ENCODE results near the gene MAML2. TPM values are rescaled to one million over a fixed set of nuclear protein-coding genes. Genes with fewer than 3 reads are reported as not detected.
A peak's percentile ranks its signal among the peaks of the same experiment; 100 is the strongest.

Gene MAML2
- total RNA-seq, 2 experiments from 2014 or later = 14.7 to 15.5 TPM

DNA sequence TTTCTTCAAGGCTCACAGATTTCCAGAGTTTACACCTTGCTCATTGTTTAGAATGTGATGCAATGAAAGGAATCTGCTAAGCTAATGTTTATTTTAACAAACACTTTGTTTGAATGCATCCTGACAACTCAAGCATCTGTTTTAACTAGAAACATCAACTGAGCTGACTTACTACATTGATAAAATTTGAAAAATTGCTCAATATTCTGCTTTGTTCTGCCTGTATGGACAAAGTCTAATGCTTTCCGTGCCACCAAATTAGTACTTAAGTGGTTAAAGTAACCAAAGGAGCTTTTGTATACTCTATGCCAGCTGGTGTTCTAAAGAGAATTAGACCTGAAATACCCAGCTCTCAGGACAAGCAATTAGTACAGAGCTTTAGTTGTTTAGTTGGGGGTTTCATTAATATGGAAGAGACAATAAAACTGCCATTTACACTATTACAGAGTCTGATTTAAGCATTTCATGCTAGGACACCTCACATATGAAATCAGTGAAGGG, 105.2 kb downstream of the MAML2 start:
- Mint-ChIP-seq H3K27ac (no peak overlapping the region), H3K9me3 (ENCODE audit: insufficient read depth) (no peaks in the 10 kb centered on the region), H3K27me3 (ENCODE audit: low read depth) (no peaks in the 10 kb centered on the region), H3K36me3 (ENCODE audit: low read depth) (peaks cover 14% of the 10 kb centered on the region), H3K4me3 (no peak overlapping the region), H3K4me1 (ENCODE audit: low read depth) (peaks cover 36% of the 10 kb centered on the region)
- POLR2A ChIA-PET = interaction anchor here (0.5 to 1.8 kb wide), 5 partner anchors 23 to 447 kb away, joined by 3 to 7 read pairs (median 3); partner anchors contain the start of gene CEP57
- DNase-seq (no peak), ATAC-seq (no peak)
- CTCF ChIA-PET = interaction anchor here (0.7 to 6.2 kb wide), 13 partner anchors 11 to 225 kb away, joined by 3 to 92 read pairs (median 4); partner anchors contain the start of gene MAML2

DNA sequence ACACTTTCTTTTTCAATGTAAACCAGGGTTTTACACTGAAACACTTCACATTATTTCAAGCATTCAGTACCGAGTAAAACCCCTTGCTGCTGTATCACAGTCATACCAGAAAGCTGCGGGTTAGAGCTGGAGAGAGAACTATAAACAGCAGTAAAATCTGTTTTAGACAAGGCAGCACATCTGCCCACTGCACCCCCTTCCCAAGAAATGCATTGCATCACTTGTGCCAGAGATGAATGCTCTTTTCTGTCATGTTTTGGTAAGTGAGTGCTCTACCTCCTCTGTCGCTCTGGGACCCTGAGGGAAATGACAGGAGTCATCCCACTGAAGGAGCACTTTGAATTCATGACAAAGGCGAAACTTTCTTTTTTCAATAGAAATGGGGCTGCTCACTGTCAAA, 107.2 kb downstream of the MAML2 start:
- H3K4me1 Mint-ChIP-seq (ENCODE audit: low read depth) = peaks cover 27% of the 10 kb centered on the region

DNA sequence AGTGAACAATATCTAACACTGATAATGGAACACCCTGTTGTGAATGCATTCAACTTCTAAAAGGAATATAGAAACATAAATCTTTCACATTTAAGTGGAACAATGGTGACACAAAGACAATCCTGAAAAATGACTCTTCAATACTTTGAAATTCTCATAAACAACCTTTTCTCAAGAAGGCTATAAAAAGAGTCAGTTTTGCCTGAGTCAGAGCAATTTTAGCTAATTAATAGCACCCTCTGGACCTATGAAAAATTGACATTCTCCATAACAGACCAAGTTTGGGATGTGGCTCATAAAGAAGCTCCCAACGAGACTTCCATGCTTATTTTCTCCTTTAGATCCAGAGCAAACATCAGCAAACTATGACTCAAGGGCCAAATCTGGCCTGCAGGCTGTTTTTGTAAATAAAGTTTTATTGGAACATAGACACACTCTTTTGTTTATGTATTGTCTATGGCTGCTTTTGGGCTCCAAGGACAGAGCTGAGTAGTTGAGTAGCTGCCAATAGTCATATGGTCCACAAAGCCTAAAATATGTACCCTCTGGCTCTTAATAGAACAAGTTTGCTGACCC, 108.0 kb downstream of the MAML2 start:
- H3K27me3 Mint-ChIP-seq (ENCODE audit: low read depth) = no peaks in the 10 kb centered on the region

More for the DNA sequence above, 107.2 kb downstream of the MAML2 start:
- H3K36me3 Mint-ChIP-seq (ENCODE audit: low read depth) = peaks cover 18% of the 10 kb centered on the region
- H3K9me3 Mint-ChIP-seq (ENCODE audit: insufficient read depth) = no peaks in the 10 kb centered on the region
- ChIA-PET POLR2A (interaction anchor here (1.7 to 1.8 kb wide), 2 partner anchors 102 to 106 kb away, joined by 5 to 7 read pairs; no protein-coding TSS in a partner anchor), CTCF (interaction anchor here (0.7 to 6.2 kb wide), 7 partner anchors 9 to 180 kb away, joined by 3 to 92 read pairs (median 3); partner anchors contain the start of gene MAML2)
- H3K4me3 Mint-ChIP-seq = no peak overlapping the region
- H3K27me3 Mint-ChIP-seq (ENCODE audit: low read depth) = no peaks in the 10 kb centered on the region
- DNase-seq (peak; percentile 47), ATAC-seq (peak; percentile 77)
- H3K27ac Mint-ChIP-seq = peak overlapping the region; percentile 58

DNA sequence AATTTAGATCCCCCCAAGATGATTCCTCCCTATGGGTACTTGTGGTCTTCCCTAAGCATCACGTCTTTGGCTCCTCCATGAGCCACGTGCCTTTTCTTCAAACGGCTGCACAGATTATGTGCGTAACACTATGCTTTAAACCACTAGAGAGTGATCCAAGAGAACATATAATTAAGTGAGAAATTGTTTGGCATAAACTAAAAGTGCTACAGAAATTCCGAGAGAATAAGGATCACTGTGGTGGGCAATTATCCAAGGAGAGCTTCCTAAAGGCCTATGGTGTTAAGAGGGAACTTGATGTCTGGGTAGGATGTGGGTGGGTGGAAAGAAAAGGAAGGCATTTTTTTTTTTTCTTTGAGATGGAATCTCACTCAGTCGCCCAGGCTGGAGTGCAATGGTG, 110.9 kb downstream of the MAML2 start:
- ChIA-PET CTCF (interaction anchor here (1.1 kb wide), 1 partner anchor 162 kb away, joined by 3 read pairs; no protein-coding TSS in a partner anchor), POLR2A (interaction anchor here (1.0 kb wide), 1 partner anchor 111 kb away, joined by 5 read pairs; the partner anchor contains the start of gene MAML2)
- DNase-seq = no peak
- H3K36me3 Mint-ChIP-seq (ENCODE audit: low read depth) = peaks cover 15% of the 10 kb centered on the region
- no peaks in the 10 kb centered on the region for H3K9me3 Mint-ChIP-seq (ENCODE audit: insufficient read depth)
- no peaks in the 10 kb centered on the region for H3K27me3 Mint-ChIP-seq (ENCODE audit: low read depth)
- H3K27ac Mint-ChIP-seq = no peak overlapping the region
- H3K4me1 Mint-ChIP-seq (ENCODE audit: low read depth) = peaks cover 39% of the 10 kb centered on the region
- ATAC-seq = no peak
- H3K4me3 Mint-ChIP-seq = no peak overlapping the region

More for the DNA sequence above, 108.0 kb downstream of the MAML2 start:
- peaks cover 27% of the 10 kb centered on the region for H3K4me1 Mint-ChIP-seq (ENCODE audit: low read depth)
- no peak for DNase-seq
- ATAC-seq = no peak
- ChIA-PET POLR2A (interaction anchor here (0.7 kb wide), 1 partner anchor 1469 kb away, joined by 3 read pairs; no protein-coding TSS in a partner anchor), CTCF (interaction anchor here (1.2 to 6.2 kb wide), 4 partner anchors 8 to 159 kb away, joined by 3 to 92 read pairs (median 3); partner anchors contain the start of gene MAML2)
- H3K36me3 Mint-ChIP-seq (ENCODE audit: low read depth) = peaks cover 18% of the 10 kb centered on the region
- H3K4me3 Mint-ChIP-seq = no peak overlapping the region
- no peaks in the 10 kb centered on the region for H3K9me3 Mint-ChIP-seq (ENCODE audit: insufficient read depth)
- H3K27ac Mint-ChIP-seq = peak overlapping the region; percentile 58

DNA sequence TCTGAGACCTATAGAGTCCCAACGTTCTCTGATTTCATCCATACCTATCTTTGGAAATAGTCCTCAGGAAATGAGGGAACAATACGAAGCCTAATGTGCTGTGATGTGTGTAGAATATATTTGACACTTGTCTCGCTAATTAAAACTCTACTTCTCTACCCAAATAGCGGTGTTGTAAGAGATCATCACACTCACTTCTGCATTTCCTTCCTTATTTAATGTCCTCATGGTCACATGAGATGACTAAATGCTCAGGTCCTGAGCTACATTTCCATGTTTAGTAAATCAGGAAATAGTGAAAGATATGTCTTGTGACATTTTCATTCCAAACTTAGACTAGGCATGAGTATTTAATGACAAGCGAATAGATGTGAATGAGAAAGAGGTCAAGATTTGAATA, 112.3 kb downstream of the MAML2 start:
- CTCF ChIA-PET = interaction anchor here (1.3 kb wide), 1 partner anchor 25 kb away, joined by 3 read pairs; no protein-coding TSS in a partner anchor
- DNase-seq (no peak), ATAC-seq (no peak)
- H3K4me1 Mint-ChIP-seq (ENCODE audit: low read depth) = peaks cover 32% of the 10 kb centered on the region
- H3K4me3 Mint-ChIP-seq = no peak overlapping the region
- POLR2A ChIA-PET = no interaction called here
- no peaks in the 10 kb centered on the region for H3K9me3 Mint-ChIP-seq (ENCODE audit: insufficient read depth)
- no peak overlapping the region for H3K27ac Mint-ChIP-seq
- no peaks in the 10 kb centered on the region for H3K27me3 Mint-ChIP-seq (ENCODE audit: low read depth)
- H3K36me3 Mint-ChIP-seq (ENCODE audit: low read depth) = peaks cover 15% of the 10 kb centered on the region

DNA sequence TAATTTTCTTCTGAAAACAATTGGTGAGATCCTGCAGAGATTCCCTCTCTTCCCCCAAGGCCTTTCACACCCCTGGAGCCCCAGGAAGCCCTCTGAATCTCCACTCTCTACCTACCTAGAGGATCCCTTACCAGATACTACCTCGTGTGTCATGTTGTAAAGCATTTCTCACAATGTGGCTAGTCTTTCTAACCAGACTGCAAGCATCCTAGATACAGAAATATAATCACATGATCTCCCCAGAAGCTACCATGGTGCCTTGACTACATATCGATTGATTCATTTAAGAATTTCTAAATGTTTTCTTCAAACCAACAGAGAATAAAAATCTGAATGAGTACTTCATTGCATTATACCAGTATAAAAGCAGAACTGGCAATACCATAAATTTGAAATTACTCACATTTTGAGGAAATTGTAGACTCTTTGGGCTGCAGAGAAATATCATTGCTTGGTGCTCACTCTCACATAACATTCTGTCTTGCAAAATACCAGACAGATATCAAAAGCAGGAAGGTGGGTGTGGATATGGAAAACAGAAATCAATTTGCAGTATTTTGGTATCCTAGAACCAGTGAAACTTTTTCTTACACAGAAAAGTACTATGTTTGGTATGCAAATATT, 113.5 kb downstream of the MAML2 start:
- H3K4me3 Mint-ChIP-seq = no peak overlapping the region
- ChIA-PET CTCF (interaction anchor here (1.0 to 1.3 kb wide), 6 partner anchors 9 to 114 kb away, joined by 3 to 5 read pairs (median 3); partner anchors contain the start of gene MAML2), POLR2A (no interaction called here)
- DNase-seq (no peak), ATAC-seq (no peak)
- H3K27me3 Mint-ChIP-seq (ENCODE audit: low read depth) = no peaks in the 10 kb centered on the region
- peaks cover 18% of the 10 kb centered on the region for H3K36me3 Mint-ChIP-seq (ENCODE audit: low read depth)
- no peak overlapping the region for H3K27ac Mint-ChIP-seq
- H3K4me1 Mint-ChIP-seq (ENCODE audit: low read depth) = peaks cover 31% of the 10 kb centered on the region
- no peaks in the 10 kb centered on the region for H3K9me3 Mint-ChIP-seq (ENCODE audit: insufficient read depth)

DNA sequence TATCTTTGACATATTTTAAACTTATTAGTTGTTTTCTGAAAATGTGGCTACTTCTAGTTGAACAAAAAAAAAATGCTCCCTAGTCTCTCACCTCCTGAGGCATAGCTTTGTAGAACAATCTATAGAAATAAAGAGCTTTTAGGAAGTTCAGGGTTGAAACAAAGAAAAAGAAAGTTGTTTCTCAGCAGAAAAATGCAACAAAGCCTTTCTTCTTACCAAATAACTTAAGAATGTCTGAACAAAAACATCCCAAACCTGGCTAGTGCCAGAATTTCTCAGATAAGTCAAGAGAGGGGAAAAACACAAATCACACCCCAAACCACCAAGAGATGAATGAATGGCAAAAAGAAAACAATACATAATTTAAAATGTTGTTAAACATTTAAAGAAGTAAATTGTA, 114.1 kb downstream of the MAML2 start:
- no peaks in the 10 kb centered on the region for H3K27me3 Mint-ChIP-seq (ENCODE audit: low read depth)
- ATAC-seq = no peak
- H3K36me3 Mint-ChIP-seq (ENCODE audit: low read depth) = peaks cover 15% of the 10 kb centered on the region
- ChIA-PET CTCF (interaction anchor here (0.7 to 1.0 kb wide), 2 partner anchors 13 to 96 kb away, joined by 3 read pairs; no protein-coding TSS in a partner anchor), POLR2A (no interaction called here)
- H3K4me3 Mint-ChIP-seq = no peak overlapping the region
- no peaks in the 10 kb centered on the region for H3K9me3 Mint-ChIP-seq (ENCODE audit: insufficient read depth)
- no peak for DNase-seq
- H3K4me1 Mint-ChIP-seq (ENCODE audit: low read depth) = peaks cover 32% of the 10 kb centered on the region
- H3K27ac Mint-ChIP-seq = no peak overlapping the region

DNA sequence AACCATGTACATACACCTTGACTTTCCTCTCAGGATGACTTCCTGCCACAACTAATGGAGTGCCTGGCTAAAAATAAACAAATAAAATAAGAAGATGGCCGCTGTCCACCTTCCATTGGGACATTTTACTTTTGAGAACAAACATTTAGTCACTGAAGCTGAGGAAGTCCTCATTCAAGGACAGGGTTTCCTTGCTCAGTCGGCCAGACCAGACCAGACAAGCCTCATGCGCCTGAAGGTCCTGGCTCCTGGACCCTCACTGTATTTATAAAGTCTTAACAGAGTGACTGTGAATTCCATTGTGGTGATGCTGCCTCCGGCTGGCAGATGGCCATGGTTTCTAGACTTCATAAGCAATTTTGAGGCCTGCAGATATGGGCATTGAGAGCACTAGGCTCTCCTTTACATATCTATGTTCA, 114.5 kb downstream of the MAML2 start:
- H3K27me3 Mint-ChIP-seq (ENCODE audit: low read depth) = no peaks in the 10 kb centered on the region
- no peak overlapping the region for H3K27ac Mint-ChIP-seq
- peaks cover 30% of the 10 kb centered on the region for H3K4me1 Mint-ChIP-seq (ENCODE audit: low read depth)
- CTCF ChIA-PET = interaction anchor here (0.7 to 4.4 kb wide), 4 partner anchors 13 to 166 kb away, joined by 3 to 32 read pairs (median 3); partner anchors contain the start of gene MAML2
- DNase-seq (no peak), ATAC-seq (no peak)
- H3K36me3 Mint-ChIP-seq (ENCODE audit: low read depth) = peaks cover 11% of the 10 kb centered on the region
- no peak overlapping the region for H3K4me3 Mint-ChIP-seq
- H3K9me3 Mint-ChIP-seq (ENCODE audit: insufficient read depth) = no peaks in the 10 kb centered on the region
- POLR2A ChIA-PET = no interaction called here

DNA sequence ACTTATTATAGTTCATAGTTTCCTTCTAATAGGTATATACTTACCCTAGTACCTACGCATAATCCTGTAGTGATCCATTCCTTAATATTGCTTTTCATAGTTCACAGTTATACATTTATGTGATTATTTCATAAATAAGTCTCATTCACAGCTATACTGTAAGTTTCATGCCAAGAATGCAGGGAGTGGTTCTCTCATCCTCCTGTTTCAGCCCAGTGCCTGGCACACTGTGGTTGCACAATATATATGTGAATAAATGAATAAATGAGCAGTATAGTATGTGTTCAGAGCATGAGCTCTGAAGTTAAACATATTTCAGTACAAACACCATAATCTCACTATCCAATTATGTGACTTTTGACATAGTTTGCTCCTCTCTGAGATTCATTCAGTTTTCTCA, 115.8 kb downstream of the MAML2 start:
- no peak for DNase-seq
- no peaks in the 10 kb centered on the region for H3K27me3 Mint-ChIP-seq (ENCODE audit: low read depth)
- H3K36me3 Mint-ChIP-seq (ENCODE audit: low read depth) = peaks cover 9% of the 10 kb centered on the region
- H3K27ac Mint-ChIP-seq = no peak overlapping the region
- ATAC-seq = no peak
- peaks cover 37% of the 10 kb centered on the region for H3K4me1 Mint-ChIP-seq (ENCODE audit: low read depth)
- ChIA-PET POLR2A (interaction anchor here (1.4 kb wide), 1 partner anchor 32 kb away, joined by 4 read pairs; no protein-coding TSS in a partner anchor), CTCF (interaction anchor here (1.1 to 4.4 kb wide), 4 partner anchors 8 to 165 kb away, joined by 3 to 32 read pairs (median 6); partner anchors contain the start of gene MAML2)
- H3K9me3 Mint-ChIP-seq (ENCODE audit: insufficient read depth) = no peaks in the 10 kb centered on the region
- no peak overlapping the region for H3K4me3 Mint-ChIP-seq

DNA sequence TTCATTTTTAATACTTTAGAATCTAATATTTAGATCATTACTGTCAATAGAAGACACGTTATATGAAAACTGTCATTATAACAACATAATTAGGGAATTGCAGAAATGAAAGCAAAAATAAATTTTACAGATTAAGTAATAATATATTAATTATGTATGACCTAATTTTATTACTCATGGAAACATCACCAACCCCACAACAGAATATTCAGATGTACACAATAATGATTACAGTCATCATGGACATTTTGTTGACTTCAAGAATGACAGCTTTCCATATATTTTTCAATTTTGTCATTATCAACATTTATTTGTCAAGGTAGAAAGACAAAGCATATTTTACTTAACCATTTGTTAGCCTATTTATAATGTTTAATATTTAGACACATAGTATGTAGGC, 119.9 kb downstream of the MAML2 start:
- POLR2A ChIA-PET = no interaction called here
- ATAC-seq (no peak), DNase-seq (no peak)
- Mint-ChIP-seq H3K36me3 (ENCODE audit: low read depth) (peaks cover 8% of the 10 kb centered on the region), H3K4me1 (ENCODE audit: low read depth) (peaks cover 51% of the 10 kb centered on the region), H3K9me3 (ENCODE audit: insufficient read depth) (no peaks in the 10 kb centered on the region), H3K4me3 (no peak overlapping the region), H3K27ac (no peak overlapping the region), H3K27me3 (ENCODE audit: low read depth) (no peaks in the 10 kb centered on the region)
- CTCF ChIA-PET = no interaction called here

DNA sequence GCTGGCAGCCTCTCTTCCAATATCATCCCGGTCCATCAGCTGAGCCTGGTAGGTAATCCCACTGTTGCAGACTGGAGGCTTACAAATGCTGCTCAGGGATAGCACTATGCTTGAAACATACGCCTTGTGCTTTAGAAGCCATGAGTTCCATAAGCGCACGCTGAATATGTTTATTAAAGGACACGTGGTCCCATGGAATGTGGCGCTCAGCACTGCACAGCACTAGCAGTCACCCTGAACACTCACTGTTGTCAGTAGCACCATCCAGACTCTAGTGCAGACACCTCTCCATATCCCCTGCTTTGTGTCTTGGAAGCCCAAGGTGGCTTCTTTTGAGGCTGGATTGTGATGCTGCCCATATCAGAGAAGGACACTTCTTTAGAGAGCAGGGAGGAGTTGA, 120.9 kb downstream of the MAML2 start:
- ChIA-PET POLR2A (no interaction called here), CTCF (interaction anchor here (0.8 to 2.3 kb wide), 5 partner anchors 13 to 167 kb away, joined by 3 to 13 read pairs (median 3); partner anchors contain the start of gene MAML2)
- Mint-ChIP-seq H3K27me3 (ENCODE audit: low read depth) (no peaks in the 10 kb centered on the region), H3K4me3 (no peak overlapping the region), H3K36me3 (ENCODE audit: low read depth) (peaks cover 11% of the 10 kb centered on the region), H3K4me1 (ENCODE audit: low read depth) (peaks cover 60% of the 10 kb centered on the region), H3K9me3 (ENCODE audit: insufficient read depth) (no peaks in the 10 kb centered on the region), H3K27ac (no peak overlapping the region)
- DNase-seq (no peak), ATAC-seq (no peak)

All from activated CD8-positive, alpha-beta T cell treated with anti-CD3 and anti-CD28 coated beads, Interleukin-2, amount 10 ng/mL, durations not matched to agents 7 days and 5 days (primary cell).